ENCODE measurements around the gene BLM.
"Not testable (repeated sequence)": the region's sequence is repeated elsewhere in the genome, so short reads cannot be mapped to it uniquely, and the experiment has no call there.

BLM gene

DNA sequence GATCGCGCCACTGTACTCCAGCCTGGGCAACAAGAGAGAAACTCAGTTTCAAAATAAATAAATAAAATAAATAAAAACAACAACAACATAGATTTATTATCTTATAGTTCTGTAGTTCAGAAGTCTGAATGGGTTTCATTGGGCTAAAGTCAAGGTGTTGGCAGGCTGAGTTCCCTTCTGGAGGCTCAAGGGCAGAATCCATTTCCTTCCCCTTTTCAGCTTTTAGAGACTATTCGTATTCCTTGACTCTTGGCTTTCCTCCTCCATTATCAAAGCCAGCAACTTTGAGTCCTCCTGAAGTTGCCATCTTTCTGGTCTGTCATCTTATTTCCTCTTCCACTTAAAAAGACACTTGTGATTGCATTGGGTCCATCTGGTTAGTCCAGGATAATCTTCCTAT, 12.1 kb downstream of the BLM start:
- H3K4me3 ChIP-seq (ENCODE audit: low read depth, low read length): no peak overlapping the region
- no peaks in the 10 kb centered on the region for H3K79me2 ChIP-seq
- H3K36me3 ChIP-seq (ENCODE audit: control insufficient read depth, insufficient read depth, low read length): no peaks in the 10 kb centered on the region
- H3K4me1 ChIP-seq: no peaks in the 10 kb centered on the region
- no peaks in the 10 kb centered on the region for H3K27me3 ChIP-seq (ENCODE audit: control insufficient read depth, insufficient read depth, low read length)
- H3K9ac ChIP-seq: no peak overlapping the region
- H2AFZ ChIP-seq: no peak overlapping the region
- TF ChIP-seq, protein P1, sequence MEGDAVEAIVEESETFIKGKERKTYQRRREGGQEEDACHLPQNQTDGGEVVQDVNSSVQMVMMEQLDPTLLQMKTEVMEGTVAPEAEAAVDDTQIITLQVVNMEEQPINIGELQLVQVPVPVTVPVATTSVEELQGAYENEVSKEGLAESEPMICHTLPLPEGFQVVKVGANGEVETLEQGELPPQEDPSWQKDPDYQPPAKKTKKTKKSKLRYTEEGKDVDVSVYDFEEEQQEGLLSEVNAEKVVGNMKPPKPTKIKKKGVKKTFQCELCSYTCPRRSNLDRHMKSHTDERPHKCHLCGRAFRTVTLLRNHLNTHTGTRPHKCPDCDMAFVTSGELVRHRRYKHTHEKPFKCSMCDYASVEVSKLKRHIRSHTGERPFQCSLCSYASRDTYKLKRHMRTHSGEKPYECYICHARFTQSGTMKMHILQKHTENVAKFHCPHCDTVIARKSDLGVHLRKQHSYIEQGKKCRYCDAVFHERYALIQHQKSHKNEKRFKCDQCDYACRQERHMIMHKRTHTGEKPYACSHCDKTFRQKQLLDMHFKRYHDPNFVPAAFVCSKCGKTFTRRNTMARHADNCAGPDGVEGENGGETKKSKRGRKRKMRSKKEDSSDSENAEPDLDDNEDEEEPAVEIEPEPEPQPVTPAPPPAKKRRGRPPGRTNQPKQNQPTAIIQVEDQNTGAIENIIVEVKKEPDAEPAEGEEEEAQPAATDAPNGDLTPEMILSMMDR (IDR thresholded peaks at IDR 0.05): no peak
- no peak overlapping the region for H3K4me2 ChIP-seq (ENCODE audit: low read length)
- H3K27ac ChIP-seq: no peak overlapping the region
- no peaks in the 10 kb centered on the region for H3K9me3 ChIP-seq (ENCODE audit: control insufficient read depth, low read length)

DNA sequence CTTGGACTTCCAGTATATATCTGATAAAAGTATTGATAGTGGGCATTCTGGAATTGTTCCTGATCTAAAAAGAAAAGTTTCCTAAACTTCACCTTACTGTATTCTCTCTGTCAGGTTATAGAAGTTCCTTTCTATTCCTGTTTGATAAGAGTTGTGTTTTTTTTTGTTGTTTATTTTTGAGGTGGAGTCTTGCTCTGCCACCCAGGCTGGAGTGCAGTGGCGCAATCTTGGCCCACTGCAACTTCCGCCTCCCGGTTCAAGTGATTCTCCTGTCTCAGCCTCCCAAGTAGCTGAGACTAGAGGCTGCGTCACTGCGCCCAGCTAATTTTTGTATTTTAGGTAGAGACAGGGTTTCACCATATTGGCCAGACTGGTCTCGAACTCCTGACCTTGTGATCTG, 13.1 kb downstream of the BLM start:
- Histone ChIP-seq H3K27ac (no peak overlapping the region), H3K36me3 (ENCODE audit: control insufficient read depth, insufficient read depth, low read length) (no peaks in the 10 kb centered on the region), H3K4me3 (ENCODE audit: low read depth, low read length) (no peak overlapping the region), H3K79me2 (no peaks in the 10 kb centered on the region), H3K27me3 (ENCODE audit: control insufficient read depth, insufficient read depth, low read length) (no peaks in the 10 kb centered on the region), H3K4me2 (ENCODE audit: low read length) (no peak overlapping the region), H3K9ac (no peak overlapping the region), H3K9me3 (ENCODE audit: control insufficient read depth, low read length) (no peaks in the 10 kb centered on the region), H3K4me1 (no peaks in the 10 kb centered on the region), H2AFZ (no peak overlapping the region)
- TF ChIP-seq, protein P1 (IDR thresholded peaks at IDR 0.05): no peak

DNA sequence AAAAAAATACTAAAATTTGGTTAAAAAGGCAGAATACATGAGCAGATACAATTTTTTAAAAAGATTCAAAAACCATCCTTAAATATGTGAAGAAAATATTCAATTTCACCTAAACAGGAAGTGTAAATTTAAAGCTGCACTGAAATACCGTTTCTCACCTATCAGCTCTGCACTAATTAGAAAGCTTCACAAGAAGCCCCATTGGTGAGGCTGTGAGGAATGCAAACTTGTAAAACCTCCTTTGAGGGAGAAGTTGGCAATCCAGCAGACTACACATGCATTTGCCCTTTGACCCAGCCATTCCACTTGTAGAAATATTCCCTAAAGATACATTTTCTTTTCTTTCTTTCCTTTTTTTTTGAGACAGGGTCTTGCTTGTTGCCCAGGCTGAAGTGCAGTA, 18.8 kb downstream of the BLM start:
- no peak overlapping the region for H3K9ac ChIP-seq
- no peak overlapping the region for H3K4me3 ChIP-seq (ENCODE audit: low read depth, low read length)
- no peak overlapping the region for H3K27ac ChIP-seq
- H3K79me2 ChIP-seq: no peaks in the 10 kb centered on the region
- TF ChIP-seq, protein P1 (IDR thresholded peaks at IDR 0.05): no peak
- no peak overlapping the region for H2AFZ ChIP-seq
- H3K9me3 ChIP-seq (ENCODE audit: control insufficient read depth, low read length): no peaks in the 10 kb centered on the region
- H3K4me2 ChIP-seq (ENCODE audit: low read length): no peak overlapping the region
- no peaks in the 10 kb centered on the region for H3K27me3 ChIP-seq (ENCODE audit: control insufficient read depth, insufficient read depth, low read length)
- H3K4me1 ChIP-seq: no peaks in the 10 kb centered on the region
- H3K36me3 ChIP-seq (ENCODE audit: control insufficient read depth, insufficient read depth, low read length): no peaks in the 10 kb centered on the region

DNA sequence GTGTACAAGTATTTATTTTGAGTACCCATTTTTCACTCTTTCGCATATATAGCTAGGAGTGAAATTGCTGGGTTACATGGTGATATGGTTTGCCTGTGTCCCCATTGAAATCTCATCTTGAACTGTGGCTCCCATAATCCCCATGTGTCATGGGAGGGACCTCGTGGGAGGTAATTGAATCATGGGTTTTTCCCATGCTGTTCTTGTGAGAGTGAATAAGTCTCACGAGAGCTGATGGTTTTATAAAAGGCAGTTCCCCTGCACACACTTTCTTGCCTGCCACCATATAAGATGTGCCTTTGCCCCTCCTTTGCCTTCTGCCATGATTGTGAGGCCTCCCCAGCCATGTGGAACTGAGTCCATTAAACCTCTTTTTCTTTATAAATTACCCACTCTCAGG, 23.4 kb downstream of the BLM start:
- H3K36me3 ChIP-seq (ENCODE audit: control insufficient read depth, insufficient read depth, low read length); H3K4me2 ChIP-seq (ENCODE audit: low read length); H3K27ac ChIP-seq; H3K4me3 ChIP-seq (ENCODE audit: low read depth, low read length); H3K79me2 ChIP-seq; H3K27me3 ChIP-seq (ENCODE audit: control insufficient read depth, insufficient read depth, low read length); H2AFZ ChIP-seq; H3K4me1 ChIP-seq; H3K9ac ChIP-seq; H3K9me3 ChIP-seq (ENCODE audit: control insufficient read depth, low read length): not testable (repeated sequence)

DNA sequence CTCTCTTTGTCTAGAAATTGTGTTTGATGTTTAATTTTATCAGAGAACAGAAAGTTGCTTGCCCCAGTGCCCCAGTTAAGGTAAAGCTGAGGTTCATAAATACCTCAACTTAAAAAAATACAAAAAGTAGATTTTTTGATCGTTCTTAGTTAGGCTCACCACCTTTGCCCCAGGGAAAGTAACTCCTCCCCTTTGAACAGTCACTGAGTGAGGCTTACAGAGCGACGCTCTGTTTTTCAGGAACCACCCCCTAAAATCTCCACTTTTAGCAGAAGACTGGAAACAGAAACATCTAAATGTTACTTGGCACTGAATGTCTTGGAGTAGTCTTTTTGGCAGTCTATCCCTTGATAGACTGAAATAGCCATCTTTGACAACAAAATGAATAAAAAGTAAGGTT, 24.9 kb downstream of the BLM start:
- no peaks in the 10 kb centered on the region for H3K4me1 ChIP-seq
- no peaks in the 10 kb centered on the region for H3K79me2 ChIP-seq
- H3K4me2 ChIP-seq (ENCODE audit: low read length): no peak overlapping the region
- H3K4me3 ChIP-seq (ENCODE audit: low read depth, low read length): no peak overlapping the region
- no peak overlapping the region for H2AFZ ChIP-seq
- no peaks in the 10 kb centered on the region for H3K27me3 ChIP-seq (ENCODE audit: control insufficient read depth, insufficient read depth, low read length)
- TF ChIP-seq, protein P1 (IDR thresholded peaks at IDR 0.05): no peak
- no peaks in the 10 kb centered on the region for H3K9me3 ChIP-seq (ENCODE audit: control insufficient read depth, low read length)
- H3K9ac ChIP-seq: no peak overlapping the region
- no peak overlapping the region for H3K27ac ChIP-seq
- no peaks in the 10 kb centered on the region for H3K36me3 ChIP-seq (ENCODE audit: control insufficient read depth, insufficient read depth, low read length)
